Activated naive CD4-positive, alpha-beta T cell (primary cell): Measurements from ENCODE around the gene FCGR1A.
"Not testable (repeated sequence)": the region's sequence is repeated elsewhere in the genome, so short reads cannot be mapped to it uniquely, and the experiment has no call there.

Experiments used
- DNase-seq, 4 experiments: peaks; one replicate each; lab custom pipeline; 2025; lab: John Stamatoyannopoulos, UW

The FCGR1A gene

DNA sequence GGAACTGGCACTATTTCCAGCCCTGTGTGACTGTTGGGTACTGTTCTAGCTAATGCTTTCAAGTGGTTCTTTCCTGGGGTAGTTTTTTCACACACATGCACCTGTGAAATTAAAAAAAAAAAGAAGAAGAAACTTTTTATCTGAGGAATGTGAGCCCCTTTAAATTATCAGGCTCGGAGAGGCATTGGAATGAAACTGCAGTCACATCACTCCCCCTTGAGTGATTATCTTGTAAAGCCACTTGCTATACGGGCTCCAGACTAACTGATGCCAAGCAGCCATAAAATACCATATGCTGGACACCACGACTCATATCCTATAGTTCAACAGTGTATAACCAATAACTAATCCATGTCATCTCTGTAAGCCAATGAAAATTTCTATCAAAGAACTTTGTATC is 5.4 kb upstream of the FCGR1A start:
- not testable (repeated sequence) for DNase-seq

DNA sequence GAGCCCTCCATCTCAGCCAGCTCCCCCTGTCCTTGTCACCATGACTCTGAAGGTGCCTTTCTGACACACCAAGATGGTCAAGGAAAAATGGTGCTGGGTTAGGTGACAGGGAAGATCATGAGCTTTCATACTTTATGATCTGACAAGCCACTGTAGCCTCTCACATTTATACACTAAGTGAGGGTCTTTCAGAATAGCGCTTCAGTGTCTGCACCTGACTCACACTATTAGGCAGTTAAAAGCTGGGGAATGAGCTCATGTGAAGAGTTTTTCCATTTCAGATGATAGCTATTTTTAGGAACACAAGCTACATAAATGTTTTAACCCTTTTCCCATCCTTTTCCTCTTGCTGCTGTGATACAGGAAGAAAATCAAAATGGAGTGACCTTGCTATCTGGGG is 4.2 kb upstream of the FCGR1A start:
- DNase-seq, result not testable (repeated sequence)

DNA sequence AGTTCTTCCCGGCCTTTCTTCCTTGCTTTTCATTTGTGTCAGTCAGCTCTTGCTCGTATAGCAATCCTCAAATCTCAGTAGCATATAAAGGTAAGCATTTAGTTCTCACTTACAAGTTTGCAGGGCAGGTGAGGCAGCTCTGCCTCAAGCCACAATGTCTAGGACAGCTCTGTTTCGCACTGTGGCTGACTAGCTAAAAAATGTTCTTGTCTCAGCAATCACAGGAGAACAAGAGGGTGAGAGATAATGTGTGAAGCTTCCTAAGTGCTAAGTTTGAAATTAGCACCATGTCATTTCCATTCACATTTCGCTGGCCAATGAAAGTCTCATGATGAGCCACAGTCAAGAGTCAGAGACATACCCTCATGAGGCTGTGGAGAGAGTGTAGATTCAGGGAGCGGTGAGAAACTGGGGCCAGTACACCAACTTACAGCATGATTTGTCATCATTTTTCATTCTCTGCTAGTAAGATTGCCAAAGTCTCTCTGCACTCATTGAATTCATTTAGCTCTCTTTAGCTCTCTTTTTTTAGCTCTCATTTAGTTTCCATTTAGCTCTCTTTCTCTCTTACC is 995 bp upstream of the FCGR1A start:
- DNase-seq, result not testable (repeated sequence)

DNA sequence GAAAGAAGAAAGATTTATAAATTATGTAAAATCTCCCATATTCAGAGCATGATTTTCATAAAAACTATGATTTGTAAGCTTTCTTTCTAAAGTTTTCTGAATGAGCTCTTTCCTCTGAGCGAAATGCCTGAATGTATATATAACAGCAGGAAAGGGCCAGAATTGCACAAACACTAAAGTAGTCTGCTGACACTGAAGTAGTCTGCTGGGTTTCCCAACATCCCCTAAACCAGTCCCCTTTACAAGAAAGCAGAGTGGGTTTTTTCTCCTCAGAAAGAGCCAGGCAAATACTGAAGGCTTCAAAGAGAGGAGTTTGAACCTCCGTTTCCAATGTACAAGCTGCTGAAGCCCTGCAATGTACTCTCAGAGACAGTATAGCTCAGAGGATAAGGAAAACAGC is 795 bp downstream of the FCGR1A start:
- DNase-seq, result not testable (repeated sequence)

DNA sequence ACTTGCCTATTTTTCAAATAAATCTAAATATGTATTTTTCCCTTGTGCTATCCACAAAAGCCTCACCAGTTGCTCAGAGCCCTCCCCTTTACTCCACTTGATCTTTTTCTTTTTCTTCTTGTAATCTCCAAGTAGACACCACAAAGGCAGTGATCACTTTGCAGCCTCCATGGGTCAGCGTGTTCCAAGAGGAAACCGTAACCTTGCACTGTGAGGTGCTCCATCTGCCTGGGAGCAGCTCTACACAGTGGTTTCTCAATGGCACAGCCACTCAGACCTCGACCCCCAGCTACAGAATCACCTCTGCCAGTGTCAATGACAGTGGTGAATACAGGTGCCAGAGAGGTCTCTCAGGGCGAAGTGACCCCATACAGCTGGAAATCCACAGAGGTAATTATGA is 1.4 kb downstream of the FCGR1A start:
- not testable (repeated sequence) for DNase-seq

DNA sequence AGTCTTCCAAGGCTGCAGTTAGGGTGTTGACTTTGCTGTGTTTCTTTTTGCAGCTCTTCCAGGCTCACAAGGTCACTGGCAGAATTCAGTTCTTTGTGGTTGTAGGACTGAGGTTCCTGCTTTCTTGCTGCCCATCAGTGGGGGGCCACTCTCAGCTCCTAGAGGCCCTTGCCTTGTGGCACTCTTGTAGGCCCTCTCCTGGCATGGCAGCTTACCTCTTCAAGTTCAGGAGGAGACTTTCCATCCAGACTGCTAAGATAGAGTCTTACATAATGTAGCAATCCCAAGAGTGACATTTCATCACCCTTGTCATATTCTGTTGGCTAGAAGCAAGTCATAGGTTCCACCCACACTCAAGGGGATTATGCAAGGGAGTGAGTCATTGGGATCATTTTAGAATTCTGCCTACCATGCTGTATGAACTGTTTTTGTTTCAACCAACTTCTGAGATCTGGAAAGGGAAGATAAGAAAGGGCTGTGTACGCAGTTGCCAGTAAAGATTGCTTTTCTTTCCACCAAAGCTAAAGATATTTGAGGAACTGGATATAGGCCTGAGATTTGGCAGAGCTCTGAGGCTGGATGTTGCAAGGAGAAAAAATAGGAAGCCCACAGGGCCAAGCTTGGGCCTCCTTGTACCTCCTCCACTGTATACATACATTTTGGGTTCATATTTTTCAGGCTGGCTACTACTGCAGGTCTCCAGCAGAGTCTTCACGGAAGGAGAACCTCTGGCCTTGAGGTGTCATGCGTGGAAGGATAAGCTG is 5.4 kb downstream of the FCGR1A start:
- not testable (repeated sequence) for DNase-seq

DNA sequence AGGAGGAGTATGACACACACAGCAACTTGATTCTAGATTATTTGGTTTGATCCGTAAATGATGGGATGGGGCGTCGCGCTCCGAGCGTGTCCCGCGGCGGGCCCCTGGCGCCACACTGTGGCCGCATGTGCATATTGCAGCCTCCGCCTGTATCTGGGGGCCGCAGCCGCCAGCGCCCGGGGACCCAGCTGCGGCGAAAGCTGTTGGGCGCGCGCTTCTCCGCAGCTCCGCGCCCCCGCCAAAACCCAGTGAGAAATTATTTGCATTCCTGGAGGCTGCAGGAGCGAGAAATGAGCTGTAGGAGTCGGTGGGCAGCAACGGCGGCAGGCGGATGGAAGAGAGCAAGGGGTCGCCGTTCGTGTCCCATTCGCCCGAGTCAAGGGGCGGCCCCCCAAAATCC is 10.0 kb downstream of the FCGR1A start:
- DNase-seq, result peak; percentile 6 to 52 (median 17)

DNA sequence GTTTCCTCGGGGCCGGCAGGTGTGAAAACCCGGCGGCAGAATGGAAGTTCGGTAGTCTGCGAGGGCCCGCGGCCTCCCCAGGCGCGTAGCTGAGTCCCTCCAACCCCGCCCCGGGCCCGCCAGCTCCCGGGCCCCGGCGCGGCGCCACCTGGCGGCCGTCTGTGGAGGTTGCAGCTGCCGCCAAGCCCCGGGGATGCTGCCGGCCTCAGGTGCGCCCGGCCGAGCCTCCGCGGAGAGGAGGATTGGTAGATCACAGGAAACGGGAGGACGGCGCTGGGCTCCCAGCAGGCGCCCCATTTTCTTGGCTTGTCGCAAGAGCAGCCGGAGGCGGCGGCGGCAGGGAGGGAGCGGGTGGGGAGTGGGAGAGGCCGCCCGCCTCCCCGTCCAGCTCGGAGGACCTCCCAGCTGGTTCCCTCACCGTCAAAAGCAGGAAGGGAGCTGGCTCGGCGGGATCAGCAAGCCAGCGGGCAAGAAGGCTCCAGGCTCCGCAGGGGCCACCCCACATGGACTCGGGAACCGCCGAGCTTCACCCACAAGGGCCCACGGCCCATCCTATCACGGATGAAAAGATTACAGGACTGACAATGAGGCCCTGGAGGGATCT is 10.5 kb downstream of the FCGR1A start:
- DNase-seq, result peak; percentile 44 to 77 (median 54)

DNA sequence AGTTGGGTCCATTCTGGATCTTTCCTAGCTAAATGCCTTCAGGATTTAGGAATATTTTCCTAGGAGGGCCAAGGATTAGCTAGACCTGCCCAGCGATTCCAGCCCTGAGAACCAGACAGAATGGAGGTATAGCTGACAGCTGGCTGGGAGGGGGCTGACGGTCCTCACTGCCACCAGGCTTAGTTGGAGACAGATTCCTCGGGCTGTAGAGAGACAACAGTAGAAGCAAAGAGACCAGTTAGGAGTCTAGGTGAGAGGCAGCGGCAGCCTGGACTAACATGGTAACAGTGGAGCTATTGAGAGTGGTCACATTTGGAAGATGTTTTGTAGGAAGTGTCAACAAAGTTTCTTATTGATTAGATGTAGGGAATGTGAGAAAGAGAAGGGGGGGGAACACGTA is 11.4 kb downstream of the FCGR1A start:
- not testable (repeated sequence) for DNase-seq

DNA sequence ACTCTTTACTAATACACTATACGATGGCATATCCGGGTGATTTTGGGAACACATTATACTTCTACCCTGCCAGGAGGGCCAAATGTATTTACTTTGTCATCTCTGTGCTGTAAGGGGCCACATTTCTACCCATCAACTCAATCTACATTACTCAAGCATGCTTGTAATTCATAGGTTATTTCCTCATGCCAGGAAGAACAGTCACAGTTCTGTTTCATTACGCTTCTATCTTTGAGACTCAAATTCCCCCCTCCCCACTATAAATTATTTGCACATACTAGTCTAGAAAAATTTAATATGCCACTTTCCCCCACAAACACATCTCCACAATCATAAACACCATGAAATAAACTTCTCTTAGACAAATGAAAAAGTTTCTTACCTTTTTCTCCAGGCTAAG is 19.1 kb downstream of the FCGR1A start:
- DNase-seq, result not testable (repeated sequence)

DNA sequence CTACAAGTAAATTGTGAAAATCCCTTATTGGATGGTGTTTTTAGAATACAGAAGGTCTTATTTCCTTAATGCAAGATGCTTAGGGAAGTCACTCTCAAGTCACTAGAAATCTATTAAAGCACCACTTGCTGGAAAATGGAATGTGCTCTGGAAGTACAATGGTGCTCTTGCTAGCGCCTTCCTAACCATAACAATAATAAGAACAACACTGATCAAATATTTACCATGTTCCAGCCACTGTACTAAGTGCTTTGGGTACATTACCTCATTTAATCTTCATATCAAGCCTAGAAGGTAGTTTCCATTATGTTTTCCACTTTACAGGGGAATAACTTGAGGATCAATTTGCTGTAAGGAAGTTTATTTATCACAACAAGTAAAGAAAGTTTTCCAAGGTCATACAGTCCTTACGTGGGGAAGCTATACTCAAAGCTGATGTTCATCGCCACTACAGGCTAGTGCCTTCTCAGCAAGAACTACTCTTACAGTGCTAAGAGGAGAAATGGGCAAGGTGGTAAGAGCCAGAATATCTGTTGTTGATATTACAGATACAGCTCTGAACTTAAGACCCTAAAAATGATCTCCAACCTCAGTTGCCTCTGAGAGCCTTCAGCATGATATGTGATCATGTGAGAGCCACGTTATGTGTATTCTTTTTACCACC is 22.1 kb downstream of the FCGR1A start:
- not testable (repeated sequence) for DNase-seq

DNA sequence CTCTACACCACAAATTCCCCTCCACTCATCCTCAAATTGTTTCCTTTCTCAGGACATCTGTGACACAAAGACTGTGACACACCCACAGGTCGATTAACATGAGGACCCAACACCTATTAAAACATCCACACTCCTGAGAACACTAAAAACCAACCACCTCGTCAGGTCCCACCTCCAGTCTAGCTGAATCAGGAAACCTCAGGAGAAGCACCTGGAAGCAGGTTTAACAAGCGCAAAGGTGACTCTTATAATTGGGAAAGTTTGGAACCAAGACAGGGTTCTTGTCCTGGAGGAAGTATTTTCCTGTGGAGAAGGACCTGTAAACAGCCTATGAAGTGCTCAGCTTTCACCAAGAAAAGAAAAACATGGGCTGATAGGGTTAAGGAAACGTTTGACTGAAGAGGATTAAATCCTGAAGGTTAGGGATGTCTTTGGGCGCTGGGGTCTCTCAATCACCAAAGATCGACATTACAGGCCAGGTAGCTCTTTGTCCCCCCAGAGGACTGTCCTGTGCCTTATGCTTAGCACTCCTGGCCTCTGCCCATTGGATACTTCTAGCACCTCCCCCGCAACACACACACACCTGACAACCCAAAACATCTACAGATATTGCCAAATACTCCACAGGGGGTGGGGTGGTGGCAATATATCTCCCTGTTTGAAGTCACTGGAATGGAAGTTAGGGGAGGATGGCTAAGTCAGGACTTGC is 28.4 kb downstream of the FCGR1A start:
- not testable (repeated sequence) for DNase-seq

DNA sequence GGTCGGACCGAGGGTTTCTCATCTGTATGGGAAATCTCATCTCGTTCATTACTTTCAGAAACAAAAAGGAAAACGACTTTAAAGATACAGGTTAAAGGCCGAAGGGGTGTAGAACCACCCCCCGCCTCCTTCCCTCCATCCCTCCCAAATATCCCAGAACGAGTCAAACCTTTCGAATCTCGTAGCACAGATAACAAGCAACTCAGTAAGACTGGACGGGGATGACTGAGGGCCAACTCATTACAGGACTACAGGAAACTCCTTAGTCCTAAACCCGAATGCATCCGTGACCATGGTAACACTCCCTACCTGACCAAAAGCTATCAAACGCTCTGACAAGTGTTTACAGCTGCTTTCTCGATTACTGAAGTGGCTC is 29.0 kb downstream of the FCGR1A start:
- not testable (repeated sequence) for DNase-seq

DNA sequence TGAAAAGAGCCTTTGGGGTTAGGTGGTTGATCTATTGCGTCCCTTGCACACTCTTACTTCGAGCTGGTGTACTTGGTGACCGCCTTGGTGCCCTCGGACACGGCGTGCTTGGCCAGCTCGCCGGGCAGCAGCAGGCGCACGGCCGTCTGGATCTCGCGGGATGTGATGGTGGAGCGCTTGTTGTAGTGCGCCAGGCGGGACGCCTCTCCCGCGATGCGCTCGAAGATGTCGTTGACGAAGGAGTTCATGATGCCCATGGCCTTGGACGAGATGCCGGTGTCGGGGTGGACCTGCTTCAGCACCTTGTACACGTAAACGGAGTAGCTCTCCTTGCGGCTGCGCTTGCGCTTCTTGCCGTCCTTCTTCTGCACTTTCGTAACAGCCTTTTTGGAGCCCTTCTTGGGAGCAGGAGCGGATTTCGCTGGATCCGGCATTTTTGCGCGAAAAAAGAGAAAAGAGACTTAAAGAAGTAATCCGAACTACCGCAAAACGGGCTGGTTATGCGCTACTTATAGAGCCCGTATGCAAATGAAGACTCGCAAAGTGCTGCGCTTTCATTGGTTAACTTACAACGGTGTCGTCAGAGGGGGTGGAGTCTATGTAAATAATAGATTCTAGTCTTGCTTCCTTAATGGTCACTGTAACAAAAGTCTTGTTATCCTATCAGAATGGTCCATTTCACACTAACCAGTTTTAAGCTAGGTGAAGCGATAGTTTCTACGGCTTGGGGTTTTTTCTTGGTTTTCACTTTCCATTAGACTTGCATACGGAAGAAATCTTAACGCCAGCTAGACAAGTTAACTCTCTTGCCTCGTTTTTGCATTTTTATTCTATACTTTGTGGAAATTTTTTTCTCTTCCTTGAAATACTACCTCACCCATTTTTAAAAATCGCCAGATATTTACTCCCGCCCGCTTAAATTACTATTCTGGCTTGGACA is 29.7 kb downstream of the FCGR1A start:
- DNase-seq, result peak; percentile 19 to 61 (median 48)

DNA sequence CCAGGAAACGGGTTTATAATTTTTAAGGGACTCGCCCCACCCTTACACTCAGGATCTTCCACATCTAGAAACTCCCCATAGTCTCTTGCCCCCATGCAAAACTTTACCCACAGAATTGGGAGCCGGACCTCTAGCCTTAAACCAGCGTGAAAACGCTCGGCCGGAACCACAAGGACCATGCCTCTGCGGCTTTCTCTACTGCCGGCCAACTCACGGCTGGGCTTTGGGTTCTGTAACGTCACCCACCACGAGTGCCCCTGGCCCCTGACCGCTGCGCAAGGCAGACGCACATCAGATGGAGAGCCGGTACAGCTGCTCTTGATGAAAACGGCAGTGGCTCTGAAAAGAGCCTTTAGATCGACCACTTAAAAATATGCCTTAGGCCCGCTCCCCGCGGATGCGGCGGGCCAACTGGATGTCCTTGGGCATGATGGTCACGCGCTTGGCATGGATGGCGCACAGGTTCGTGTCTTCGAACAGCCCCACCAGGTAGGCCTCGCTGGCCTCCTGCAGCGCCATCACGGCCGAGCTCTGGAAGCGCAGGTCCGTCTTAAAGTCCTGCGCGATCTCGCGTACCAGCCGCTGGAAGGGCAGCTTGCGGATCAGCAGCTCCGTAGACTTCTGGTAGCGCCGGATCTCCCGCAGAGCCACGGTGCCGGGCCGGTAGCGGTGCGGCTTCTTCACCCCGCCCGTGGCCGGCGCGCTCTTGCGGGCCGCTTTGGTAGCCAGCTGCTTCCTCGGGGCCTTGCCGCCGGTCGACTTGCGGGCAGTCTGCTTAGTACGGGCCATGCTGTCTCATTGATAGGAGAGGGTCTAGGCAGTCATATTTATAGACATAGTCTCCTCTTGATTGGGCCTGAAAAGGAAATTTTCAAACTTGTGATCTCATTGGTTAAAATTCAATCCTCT is 30.7 kb downstream of the FCGR1A start:
- DNase-seq, result peak; percentile 5 to 41 (median 30)

DNA sequence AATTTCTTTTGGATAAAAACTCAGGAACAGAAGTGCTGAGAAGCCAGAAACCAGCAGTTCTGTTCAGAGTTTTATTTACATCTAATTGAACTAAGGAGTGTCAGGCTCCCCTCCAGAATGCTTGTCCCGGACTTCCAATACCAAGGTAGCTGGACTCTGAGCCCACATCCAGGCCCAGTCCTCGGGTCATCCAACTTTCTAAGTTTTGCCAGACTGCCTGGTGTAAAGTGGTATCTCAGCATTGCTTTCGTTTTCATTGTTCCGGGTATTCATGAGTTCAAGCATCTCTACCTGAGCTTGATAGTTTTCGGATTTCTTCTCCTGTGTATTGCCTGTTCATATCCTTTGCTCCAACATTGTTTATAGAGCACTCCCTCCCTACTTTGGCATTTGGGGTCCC is 37.9 kb downstream of the FCGR1A start:
- not testable (repeated sequence) for DNase-seq

DNA sequence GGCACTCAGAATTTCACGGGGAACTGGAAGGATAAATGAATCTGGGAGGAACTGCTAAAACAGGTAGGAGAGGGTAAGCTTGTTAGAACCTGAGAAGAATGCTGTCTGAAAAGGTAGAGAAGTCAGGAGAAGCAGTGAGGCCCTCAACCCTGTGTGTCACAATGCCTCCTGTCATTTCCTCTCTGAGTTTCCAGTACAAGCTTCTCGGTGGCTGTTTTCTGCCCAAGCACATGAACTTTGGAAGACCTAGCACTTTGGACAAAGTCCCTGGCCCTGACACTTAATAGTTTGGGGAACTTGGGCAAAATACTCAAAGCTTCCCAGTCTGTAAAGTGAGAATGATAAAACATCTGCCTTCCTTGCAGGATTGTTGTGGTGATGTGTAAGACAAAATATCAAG is 44.1 kb downstream of the FCGR1A start:
- not testable (repeated sequence) for DNase-seq

DNA sequence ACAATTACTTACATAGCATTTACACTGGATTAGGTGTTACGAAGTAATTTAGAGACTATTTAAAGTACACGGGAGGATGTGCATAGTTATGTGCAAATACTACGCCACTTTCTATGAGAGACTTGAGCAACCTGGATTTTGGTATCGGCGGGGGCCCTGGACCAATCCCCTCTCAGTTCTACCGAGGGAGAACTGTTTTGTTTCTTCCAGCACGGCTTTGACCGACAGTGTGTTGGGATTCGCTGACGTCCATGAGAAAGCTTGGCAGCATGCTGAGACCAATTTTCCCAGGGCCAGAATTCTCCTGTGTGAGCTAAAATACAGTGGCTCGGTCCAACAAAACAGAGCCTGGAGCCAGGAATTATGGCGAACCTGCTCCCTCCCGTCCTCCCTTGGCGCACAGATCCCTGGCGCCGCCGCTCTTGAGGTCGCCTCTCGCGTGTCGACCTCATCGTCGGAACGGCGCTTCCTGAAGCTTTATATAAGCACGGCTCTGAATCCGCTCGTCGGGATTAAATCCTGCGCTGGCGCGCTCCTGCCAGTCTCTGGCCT is 49.3 kb downstream of the FCGR1A start:
- DNase-seq, result not testable (repeated sequence)

DNA sequence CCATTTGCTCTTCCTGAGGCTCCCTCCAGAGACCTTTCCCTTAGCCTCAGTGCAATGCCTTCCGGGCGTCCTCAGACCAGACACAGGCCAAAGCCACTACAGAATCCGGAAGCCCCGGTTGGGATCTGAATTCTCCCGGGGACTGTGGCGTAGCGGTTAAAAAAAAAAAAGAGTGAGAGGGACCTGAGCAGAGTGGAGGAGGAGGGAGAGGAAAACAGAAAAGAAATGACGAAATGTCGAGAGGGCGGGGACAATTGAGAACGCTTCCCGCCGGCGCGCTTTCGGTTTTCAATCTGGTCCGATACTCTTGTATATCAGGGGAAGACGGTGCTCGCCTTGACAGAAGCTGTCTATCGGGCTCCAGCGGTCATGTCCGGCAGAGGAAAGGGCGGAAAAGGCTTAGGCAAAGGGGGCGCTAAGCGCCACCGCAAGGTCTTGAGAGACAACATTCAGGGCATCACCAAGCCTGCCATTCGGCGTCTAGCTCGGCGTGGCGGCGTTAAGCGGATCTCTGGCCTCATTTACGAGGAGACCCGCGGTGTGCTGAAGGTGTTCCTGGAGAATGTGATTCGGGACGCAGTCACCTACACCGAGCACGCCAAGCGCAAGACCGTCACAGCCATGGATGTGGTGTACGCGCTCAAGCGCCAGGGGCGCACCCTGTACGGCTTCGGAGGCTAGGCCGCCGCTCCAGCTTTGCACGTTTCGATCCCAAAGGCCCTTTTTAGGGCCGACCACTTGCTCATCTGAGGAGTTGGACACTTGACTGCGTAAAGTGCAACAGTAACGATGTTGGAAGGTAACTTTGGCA is 50.0 kb downstream of the FCGR1A start:
- DNase-seq, result not testable (repeated sequence)
